ENCODE results near the gene CCSER2. TPM values are rescaled to one million over a fixed set of nuclear protein-coding genes. Genes with fewer than 3 reads are reported as not detected.

Gene CCSER2
- total and polyA plus RNA-seq, 7 donors = 10.2 to 101 (median 83.2) TPM

- no peak for DNase-seq
- H3K27ac ChIP-seq = no peak overlapping the region
- peaks cover 0 to 12% (median 0%) of the 10 kb centered on the region in 3 donors for H3K27me3 ChIP-seq
- H3K4me3 ChIP-seq = no peak overlapping the region
- H3K4me1 ChIP-seq = peaks cover 0 to 13% (median 10%) of the 10 kb centered on the region in 4 donors
- 74 to 90% methylated on average over 5 of the region's 5 CpGs for WGBS, 2 donors
- no peaks in the 10 kb centered on the region for H3K9me3 ChIP-seq
- H3K36me3 ChIP-seq = no peaks in the 10 kb centered on the region
- intact Hi-C loops (cut with DNase I) = loop anchor here (5.0 kb wide), 1 partner anchor 198 kb away; no protein-coding TSS in a partner anchor
- TF ChIP-seq POLR2AphosphoS5 (IDR thresholded peaks at IDR 0.05) (no peak), POLR2A (IDR thresholded peaks at IDR 0.05) (no peak), CTCF (IDR thresholded peaks at IDR 0.05) (no peak), EP300 (IDR thresholded peaks at IDR 0.05) (no peak)
Observed at GRCh38 chr10:84543948-84544347, 215.6 kb downstream of the CCSER2 start.

- no peak overlapping the region for H3K4me3 ChIP-seq
- H3K27ac ChIP-seq = no peak overlapping the region
- no peak for DNase-seq
- peaks cover 0 to 6% (median 5%) of the 10 kb centered on the region in 4 donors for H3K4me1 ChIP-seq
- no peaks in the 10 kb centered on the region for H3K36me3 ChIP-seq
- intact Hi-C loops (cut with DNase I) = no loop called here
- H3K27me3 ChIP-seq = peaks cover 0 to 6% (median 0%) of the 10 kb centered on the region in 3 donors
- no peaks in the 10 kb centered on the region for H3K9me3 ChIP-seq
- no peak for TF ChIP-seq POLR2A (IDR thresholded peaks at IDR 0.05)
- TF ChIP-seq POLR2AphosphoS5 (IDR thresholded peaks at IDR 0.05) = no peak
- TF ChIP-seq CTCF (IDR thresholded peaks at IDR 0.05) = no peak
- no peak for TF ChIP-seq EP300 (IDR thresholded peaks at IDR 0.05)
Observed at GRCh38 chr10:84545651-84546050, 217.3 kb downstream of the CCSER2 start.

GRCh38 chr10:84546609-84547008 lies 218.2 kb downstream of the CCSER2 start:
- intact Hi-C loops (cut with DNase I) = no loop called here
- DNase-seq = no peak
- TF ChIP-seq CTCF (IDR thresholded peaks at IDR 0.05) (no peak), POLR2A (IDR thresholded peaks at IDR 0.05) (no peak), POLR2AphosphoS5 (IDR thresholded peaks at IDR 0.05) (no peak), EP300 (IDR thresholded peaks at IDR 0.05) (no peak)
- Histone ChIP-seq H3K36me3 (no peaks in the 10 kb centered on the region), H3K27me3 (peaks cover 0 to 6% (median 0%) of the 10 kb centered on the region in 3 donors), H3K27ac (no peak overlapping the region), H3K9me3 (no peaks in the 10 kb centered on the region), H3K4me3 (no peak overlapping the region), H3K4me1 (no peaks in the 10 kb centered on the region)
- 88 to 89% methylated on average over 8 of the region's 8 CpGs for WGBS, 2 donors

- Histone ChIP-seq H3K36me3 (no peaks in the 10 kb centered on the region), H3K27ac (no peak overlapping the region), H3K4me1 (no peaks in the 10 kb centered on the region), H3K9me3 (no peaks in the 10 kb centered on the region), H3K27me3 (peaks cover 0 to 6% (median 0%) of the 10 kb centered on the region in 3 donors), H3K4me3 (no peak overlapping the region)
- DNase-seq = no peak
- WGBS, 2 donors = 87 to 92% methylated on average over 3 of the region's 3 CpGs
- intact Hi-C loops (cut with DNase I) = no loop called here
- TF ChIP-seq EP300 (IDR thresholded peaks at IDR 0.05) = no peak
- TF ChIP-seq POLR2AphosphoS5 (IDR thresholded peaks at IDR 0.05) = no peak
- no peak for TF ChIP-seq POLR2A (IDR thresholded peaks at IDR 0.05)
- no peak for TF ChIP-seq CTCF (IDR thresholded peaks at IDR 0.05)
Observed at GRCh38 chr10:84547616-84548015, 219.2 kb downstream of the CCSER2 start.

- WGBS, 2 donors = 34 to 51% methylated on average over 5 of the region's 5 CpGs
- Histone ChIP-seq H3K4me3 (no peak overlapping the region), H3K36me3 (no peaks in the 10 kb centered on the region), H3K9me3 (no peaks in the 10 kb centered on the region), H3K4me1 (no peaks in the 10 kb centered on the region), H3K27ac (no peak overlapping the region), H3K27me3 (peaks cover 0 to 6% (median 0%) of the 10 kb centered on the region in 3 donors)
- TF ChIP-seq POLR2AphosphoS5 (IDR thresholded peaks at IDR 0.05) (no peak), EP300 (IDR thresholded peaks at IDR 0.05) (no peak), POLR2A (IDR thresholded peaks at IDR 0.05) (no peak), CTCF (IDR thresholded peaks at IDR 0.05) (no peak)
- no peak for DNase-seq
- intact Hi-C loops (cut with DNase I) = no loop called here
Observed at GRCh38 chr10:84548869-84549268, 220.5 kb downstream of the CCSER2 start.
